Spleen (tissue), 11 donors: ENCODE results near the gene MXRA8. TPM values are rescaled to one million over a fixed set of nuclear protein-coding genes. Genes with fewer than 3 reads are reported as not detected.

Experiments
- DNase-seq: peaks from one replicate; pipeline ENCODE4 v3.0.0-alpha.2; 2020
- H3K27ac ChIP-seq, 8 donors: fragments of 200-600 bp; sonication (generic) in 7 of 8; 1 replicate in 4 of 8; 2 replicates in 4 of 8; pipeline versions ENCODE4 v1.5.0 to v1.8.0; 2016 to 2021; ENCODE audit warnings: inconsistent platforms in 4 of 8, mild to moderate bottlenecking in 4 of 8, moderate library complexity in 1 of 8
- H3K27me3 ChIP-seq, 7 donors: fragments of 200-600 bp; sonication (generic) in 6 of 7; replicated peaks in 1 of 7; 1 replicate in 4 of 7; 2 replicates in 3 of 7; pipeline versions ENCODE4 v1.5.0 to v1.8.0; 2016 to 2021; ENCODE audit warnings: inconsistent platforms in 3 of 7, mild to moderate bottlenecking in 1 of 7
- H3K36me3 ChIP-seq, 6 donors: fragments of 200-600 bp; sonication (generic) in 5 of 6; 1 replicate in 4 of 6; 2 replicates in 2 of 6; pipeline versions ENCODE4 v1.5.0 to v1.8.0; 2016 to 2021; ENCODE audit warnings: inconsistent platforms in 2 of 6
- H3K4me1 ChIP-seq, 6 donors: fragments of 200-600 bp; sonication (generic) in 5 of 6; 1 replicate in 3 of 6; 2 replicates in 3 of 6; pipeline versions ENCODE4 v1.5.0 to v1.8.0; 2016 to 2021; ENCODE audit warnings: inconsistent platforms in 3 of 6
- H3K4me3 ChIP-seq, 8 donors: fragments of 200-600 bp; sonication (generic) in 7 of 8; 1 replicate in 4 of 8; 2 replicates in 4 of 8; pipeline versions ENCODE4 v1.5.0 to v1.8.0; 2016 to 2021; ENCODE audit warnings: inconsistent platforms in 4 of 8, mild to moderate bottlenecking in 4 of 8, moderate library complexity in 2 of 8
- H3K9me3 ChIP-seq, 8 donors: fragments of 200-600 bp; sonication (generic) in 7 of 8; 1 replicate in 4 of 8; 2 replicates in 4 of 8; pipeline versions ENCODE4 v1.5.0 to v1.8.0; 2016 to 2021; ENCODE audit warnings: inconsistent platforms in 4 of 8
- CTCF ChIP-seq, 11 experiments: fragments of 200-600 bp in 7 of 11; fragments of 450-650 bp in 4 of 11; sonication (generic) in 4 of 11; IDR thresholded peaks in 8 of 11; conservative IDR thresholded peaks in 3 of 11; 1 replicate in 7 of 11; 2 replicates in 4 of 11; pipeline versions ENCODE4 v1.4.0 to v1.8.0; 2016 to 2021; ENCODE audit warnings: antibody characterized with exemption in 11 of 11, inconsistent platforms in 4 of 11, mild to moderate bottlenecking in 1 of 11
- POLR2A ChIP-seq, 3 donors: fragments of 450-650 bp; IDR thresholded peaks; one replicate each; pipeline ENCODE4 v1.5.1; 2017; ENCODE audit warnings: antibody characterized with exemption in 3 of 3, mild to moderate bottlenecking in 1 of 3
- POLR2AphosphoS5 ChIP-seq, 3 donors: sonication (generic); formaldehyde crosslinking; IDR thresholded peaks; one replicate each; pipeline ENCODE4 v1.5.1; 2017; ENCODE audit warnings: antibody characterized with exemption in 3 of 3
- WGBS, 5 donors: extraction: QIAGEN DNeasy Blood & Tissue Kit in 3 of 5; methylation state at CpG; one replicate each; pipeline versions ENCODE4 v1.1.5 to v1.1.7; 2013 to 2018; 5-methylcytosine and 5-hydroxymethylcytosine counted together
- intact Hi-C: fragments of 100-400 bp; cut with DNase I; formaldehyde crosslinking; loops from one replicate; pipeline ENCODE4 v1.15.0; 2023; ENCODE audit warnings: low total_unique reads
- microRNA-seq, 3 donors: library from miRNA; unstranded; fragments of <30 nt; microRNA quantifications; one replicate each; pipeline versions ENCODE4 to v1.1.0, GENCODE V29; 2019 to 2020
- polyA plus RNA-seq, 3 donors: library from polyadenylated mRNA; stranded (reverse); fragments of 200-250 nt; gene quantifications; one replicate each; pipeline ENCODE4 v1.2.1, GENCODE V29; 2013
- total RNA-seq, 7 donors: library from RNA; depleted of rRNA in 3 of 7; stranded (reverse); fragments of >200 nt in 3 of 7; fragmentation: NEBNext Ultra II Directional in 4 of 7; extraction: Animal tissue kit (Norgen Biotek cat#: 25700) in 4 of 7; gene quantifications; one replicate each; pipeline versions ENCODE4 v1.1.0 to v1.2.1, GENCODE V29; 2016 to 2021
- donor health status: healthy with polysubstance abuse.
- donor health status: DM: no; HTN: no; CAD: no; lungs with moderate emphysema.
- donor health status: DM: no; HTN: no; CAD: no.
- donor health status: Bipolar disorder and iron deficiency.
- donor health status: healthy.
- donor health status: DM: no; HTN: no; CAD: no.
- donor health status: DM: yes; HTN: yes; CAD: no.

Gene MXRA8
- total and polyA plus RNA-seq, 10 donors, result 25.9 to 71.7 (median 47.1) TPM

- Histone ChIP-seq H3K9me3 (no peaks in the 10 kb centered on the region), H3K27me3 (no peaks in the 10 kb centered on the region), H3K36me3 (peaks cover 0 to 12% (median 0%) of the 10 kb centered on the region in 6 donors), H3K27ac (no peak overlapping the region), H3K4me3 (no peak overlapping the region), H3K4me1 (peaks cover 31 to 55% (median 37%) of the 10 kb centered on the region in 6 donors)
- DNase-seq, result no peak
- peak in 2 of 3 donors; percentile 8 to 28 for TF ChIP-seq POLR2AphosphoS5 (IDR thresholded peaks at IDR 0.05)
- TF ChIP-seq CTCF (IDR thresholded peaks at IDR 0.05 in 8 of 11, conservative IDR thresholded peaks at IDR 0.05 in 3 of 11), result no peak
- TF ChIP-seq POLR2A (IDR thresholded peaks at IDR 0.05), result no peak
- WGBS, 5 donors, result 77 to 88% (median 79%) methylated on average over 16 to 31 of the region's 31 CpGs
- intact Hi-C loops, result no loop called here
Measured at GRCh38 chr1:1302951-1303509, 55.3 kb downstream of the MXRA8 start.

Small RNAs within 50 kb of the gene (microRNA-seq; reads per million reads assigned to microRNA genes)
- gene MIR6727 (0.35 to 1.1 (median 0.57) reads per million in 3 donors), gene MIR6808 (0 to 0.36 (median 0) reads per million in 3 donors)

Other genes starting within 250 kb of the MXRA8 start
- 10 to 100 TPM; 12.1 to 22.5 (median 18.7) TPM for gene C1orf159, start 242.5 kb downstream of the MXRA8 start, total RNA-seq
- gene C1orf159, start 242.5 kb downstream of the MXRA8 start, polyA plus RNA-seq, result 10 to 100 TPM in 2 of 3 donors, 1 to 10 TPM in 1; 8.5 to 25.7 (median 24.1) TPM
- under 1 TPM in 2 of 7 donors, not detected in 5; 0.17 to 0.34 TPM for gene TTLL10, start 184.7 kb downstream of the MXRA8 start, total RNA-seq
- gene TTLL10, start 184.7 kb downstream of the MXRA8 start, polyA plus RNA-seq, result under 1 TPM in 2 of 3 donors, not detected in 1; 0.02 to 0.03 TPM
- gene TNFRSF18, start 152.0 kb downstream of the MXRA8 start, total RNA-seq, result 1 to 10 TPM; 5.2 to 9.9 (median 7.5) TPM
- 10 to 100 TPM in 1 of 3 donors, 1 to 10 TPM in 2; 7.2 to 16.3 (median 9.3) TPM for gene TNFRSF18, start 152.0 kb downstream of the MXRA8 start, polyA plus RNA-seq
- gene TNFRSF4, start 144.4 kb downstream of the MXRA8 start, total RNA-seq, result 10 to 100 TPM in 5 of 7 donors, 1 to 10 TPM in 2; 6.6 to 18.9 (median 12.5) TPM
- gene TNFRSF4, start 144.4 kb downstream of the MXRA8 start, polyA plus RNA-seq, result 10 to 100 TPM; 14.7 to 23.4 (median 14.7) TPM
- gene SDF4, start 126.6 kb downstream of the MXRA8 start, total RNA-seq, result 100 to 1,000 TPM in 4 of 7 donors, 10 to 100 TPM in 3; 87.2 to 145 (median 114) TPM
- 10 to 100 TPM; 39.1 to 84.2 (median 49.4) TPM for gene SDF4, start 126.6 kb downstream of the MXRA8 start, polyA plus RNA-seq
- gene B3GALT6, start 126.3 kb downstream of the MXRA8 start, total RNA-seq, result 10 to 100 TPM; 13.2 to 25.1 (median 19.3) TPM
- gene B3GALT6, start 126.3 kb downstream of the MXRA8 start, polyA plus RNA-seq, result 10 to 100 TPM in 2 of 3 donors, 1 to 10 TPM in 1; 7.9 to 16.6 (median 12.1) TPM
- 1 to 10 TPM in 3 of 7 donors, under 1 TPM in 1, not detected in 3; 0.87 to 3.6 (median 1.8) TPM for gene C1QTNF12, start 111.8 kb downstream of the MXRA8 start, total RNA-seq
- 1 to 10 TPM; 1.3 to 5.5 (median 1.4) TPM for gene C1QTNF12, start 111.8 kb downstream of the MXRA8 start, polyA plus RNA-seq
- gene UBE2J2, start 84.7 kb downstream of the MXRA8 start, total RNA-seq, result 10 to 100 TPM; 39.1 to 69.7 (median 56.5) TPM
- 10 to 100 TPM; 39.2 to 66.9 (median 54.0) TPM for gene UBE2J2, start 84.7 kb downstream of the MXRA8 start, polyA plus RNA-seq
- 10 to 100 TPM in 1 of 7 donors, 1 to 10 TPM in 6; 2.5 to 10.5 (median 3.4) TPM for gene SCNN1D, start 78.1 kb downstream of the MXRA8 start, total RNA-seq
- 10 to 100 TPM in 2 of 3 donors, 1 to 10 TPM in 1; 3.7 to 16.9 (median 11.9) TPM for gene SCNN1D, start 78.1 kb downstream of the MXRA8 start, polyA plus RNA-seq
- 10 to 100 TPM; 33.0 to 62.3 (median 41.7) TPM for gene ACAP3, start 50.6 kb downstream of the MXRA8 start, total RNA-seq
- gene ACAP3, start 50.6 kb downstream of the MXRA8 start, polyA plus RNA-seq, result 10 to 100 TPM; 12.6 to 89.7 (median 32.6) TPM
- 10 to 100 TPM; 11.4 to 22.9 (median 13.9) TPM for gene PUSL1, start 50.0 kb downstream of the MXRA8 start, total RNA-seq
- 10 to 100 TPM in 2 of 3 donors, 1 to 10 TPM in 1; 9.8 to 17.8 (median 10.5) TPM for gene PUSL1, start 50.0 kb downstream of the MXRA8 start, polyA plus RNA-seq
- gene INTS11, start 33.9 kb downstream of the MXRA8 start, total RNA-seq, result 100 to 1,000 TPM in 4 of 7 donors, 10 to 100 TPM in 3; 89.2 to 114 (median 100) TPM
- gene INTS11, start 33.9 kb downstream of the MXRA8 start, polyA plus RNA-seq, result 100 to 1,000 TPM; 106 to 203 (median 202) TPM
- gene CPTP, start 33.8 kb downstream of the MXRA8 start, total RNA-seq, result 10 to 100 TPM; 16.9 to 42.1 (median 29.1) TPM
- 10 to 100 TPM in 2 of 3 donors, 1 to 10 TPM in 1; 7.5 to 24.9 (median 10.4) TPM for gene CPTP, start 33.8 kb downstream of the MXRA8 start, polyA plus RNA-seq
- 1 to 10 TPM in 6 of 7 donors, under 1 TPM in 1; 0.77 to 5.9 (median 3.0) TPM for gene TAS1R3, start 27.3 kb downstream of the MXRA8 start, total RNA-seq
- gene TAS1R3, start 27.3 kb downstream of the MXRA8 start, polyA plus RNA-seq, result 1 to 10 TPM in 1 of 3 donors, under 1 TPM in 2; 0.23 to 1.6 (median 0.37) TPM
- 10 to 100 TPM; 34.4 to 59.1 (median 40.1) TPM for gene DVL1, start 9.1 kb downstream of the MXRA8 start, total RNA-seq
- gene DVL1, start 9.1 kb downstream of the MXRA8 start, polyA plus RNA-seq, result 10 to 100 TPM; 18.1 to 57.3 (median 27.7) TPM
- gene AURKAIP1, start 16.7 kb upstream of the MXRA8 start, total RNA-seq, result 10 to 100 TPM; 61.3 to 85.1 (median 71.7) TPM
- 100 to 1,000 TPM; 149 to 174 (median 151) TPM for gene AURKAIP1, start 16.7 kb upstream of the MXRA8 start, polyA plus RNA-seq
- gene CCNL2, start 40.8 kb upstream of the MXRA8 start, total RNA-seq, result 100 to 1,000 TPM; 167 to 299 (median 208) TPM
- 100 to 1,000 TPM; 111 to 230 (median 199) TPM for gene CCNL2, start 40.8 kb upstream of the MXRA8 start, polyA plus RNA-seq
- 100 to 1,000 TPM in 3 of 7 donors, 10 to 100 TPM in 4; 67.4 to 144 (median 91.3) TPM for gene MRPL20, start 48.7 kb upstream of the MXRA8 start, total RNA-seq
- 100 to 1,000 TPM; 101 to 168 (median 122) TPM for gene MRPL20, start 48.7 kb upstream of the MXRA8 start, polyA plus RNA-seq
- 1 to 10 TPM in 5 of 7 donors, under 1 TPM in 2; 0.43 to 2.7 (median 1.2) TPM for gene ANKRD65, start 62.7 kb upstream of the MXRA8 start, total RNA-seq
- 1 to 10 TPM; 2.3 to 4.3 (median 3.0) TPM for gene ANKRD65, start 62.7 kb upstream of the MXRA8 start, polyA plus RNA-seq
- gene VWA1, start 77.1 kb upstream of the MXRA8 start, total RNA-seq, result 10 to 100 TPM in 6 of 7 donors, 1 to 10 TPM in 1; 3.9 to 18.0 (median 13.1) TPM
- 10 to 100 TPM in 2 of 3 donors, 1 to 10 TPM in 1; 4.1 to 12.7 (median 11.0) TPM for gene VWA1, start 77.1 kb upstream of the MXRA8 start, polyA plus RNA-seq
- 1 to 10 TPM in 2 of 7 donors, under 1 TPM in 3, not detected in 2; 0.25 to 3.9 (median 0.57) TPM for gene ATAD3C, start 91.1 kb upstream of the MXRA8 start, total RNA-seq
- gene ATAD3C, start 91.1 kb upstream of the MXRA8 start, polyA plus RNA-seq, result under 1 TPM; 0.55 to 0.85 (median 0.83) TPM
- gene ATAD3B, start 113.2 kb upstream of the MXRA8 start, total RNA-seq, result 10 to 100 TPM; 11.5 to 39.8 (median 23.7) TPM
- gene ATAD3B, start 113.2 kb upstream of the MXRA8 start, polyA plus RNA-seq, result 10 to 100 TPM; 21.7 to 62.3 (median 45.8) TPM
- gene ATAD3A, start 153.6 kb upstream of the MXRA8 start, total RNA-seq, result 10 to 100 TPM; 11.3 to 25.7 (median 17.8) TPM
- gene ATAD3A, start 153.6 kb upstream of the MXRA8 start, polyA plus RNA-seq, result 10 to 100 TPM; 13.4 to 29.0 (median 14.3) TPM
- gene TMEM240, start 182.1 kb upstream of the MXRA8 start, total RNA-seq, result 1 to 10 TPM in 6 of 7 donors, not detected in 1; 2.3 to 5.3 (median 2.7) TPM
- 1 to 10 TPM in 2 of 3 donors, under 1 TPM in 1; 0.39 to 2.2 (median 1.5) TPM for gene TMEM240, start 182.1 kb upstream of the MXRA8 start, polyA plus RNA-seq
- 100 to 1,000 TPM in 5 of 7 donors, 10 to 100 TPM in 2; 86.7 to 168 (median 111) TPM for gene SSU72, start 216.3 kb upstream of the MXRA8 start, total RNA-seq
- 100 to 1,000 TPM in 1 of 3 donors, 10 to 100 TPM in 2; 89.2 to 121 (median 90.4) TPM for gene SSU72, start 216.3 kb upstream of the MXRA8 start, polyA plus RNA-seq
- gene FNDC10, start 241.6 kb upstream of the MXRA8 start, total RNA-seq, result 1 to 10 TPM; 2.2 to 8.8 (median 5.6) TPM
- gene FNDC10, start 241.6 kb upstream of the MXRA8 start, polyA plus RNA-seq, result 1 to 10 TPM; 2.2 to 4.4 (median 3.4) TPM